IPS-11a (cell line): Measurements from ENCODE around the gene AANAT.

ENCODE experiments used
- H3K4me3 ChIP-seq: one replicate; pipeline ENCODE4 v1.5.1; 2013; ENCODE audit warnings: low read depth, low read length, control low read depth

AANAT gene

DNA sequence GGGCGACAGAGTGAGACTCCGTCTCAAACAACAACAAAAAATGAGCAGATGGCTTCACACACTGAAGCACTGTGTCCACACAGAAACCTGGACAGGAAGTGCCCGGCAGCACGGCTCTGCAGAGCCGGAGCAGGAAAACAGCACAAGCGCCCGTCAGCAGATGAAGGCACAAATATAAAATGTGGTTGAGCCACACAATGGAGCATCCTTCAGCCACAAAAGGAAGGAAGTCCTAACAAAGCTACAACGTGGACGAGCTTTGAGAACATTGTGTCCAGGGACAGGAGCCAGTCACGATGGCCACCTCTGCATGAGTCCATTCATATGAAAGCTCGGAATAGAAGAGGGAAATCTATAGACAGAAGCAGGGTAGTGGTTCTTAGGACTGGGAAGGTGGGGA lies 18.2 kb downstream of the AANAT start:
- no peak overlapping the region for H3K4me3 ChIP-seq

DNA sequence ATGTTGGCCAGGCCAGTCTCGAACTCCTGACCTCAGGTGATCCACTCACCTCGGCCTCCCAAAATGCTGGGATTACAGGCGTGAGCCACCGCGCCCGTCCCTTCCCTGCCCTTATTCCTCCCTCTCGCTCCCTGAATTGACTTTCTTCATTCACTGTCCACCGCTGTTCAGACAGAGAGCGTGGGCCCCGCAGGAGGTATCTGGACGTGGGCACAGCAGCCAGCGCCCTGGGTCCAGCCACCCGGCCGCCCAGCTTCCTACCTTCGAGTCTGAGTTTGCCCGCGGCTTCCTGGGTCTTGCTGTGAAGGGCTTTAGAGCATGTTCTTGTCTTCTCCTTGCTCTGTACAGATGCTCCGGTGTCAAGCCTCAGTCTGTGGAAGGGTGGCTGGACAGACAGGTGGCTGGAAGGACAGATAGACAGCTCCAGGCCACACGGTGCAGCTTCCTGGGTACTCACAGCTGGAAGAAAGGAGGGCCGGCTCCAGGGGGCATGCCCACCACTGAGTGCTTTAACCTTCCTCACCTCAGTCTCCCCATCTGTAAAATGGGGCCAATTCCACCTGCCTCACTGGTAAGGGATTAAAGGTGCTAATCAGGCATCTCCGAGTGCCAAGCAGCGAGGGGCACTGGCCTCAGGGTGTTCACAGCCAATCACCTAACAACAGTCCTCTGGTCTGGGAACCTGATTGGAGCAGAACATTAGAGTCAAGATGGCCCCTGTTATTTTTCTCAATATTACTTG lies 20.2 kb downstream of the AANAT start:
- no peak overlapping the region for H3K4me3 ChIP-seq

DNA sequence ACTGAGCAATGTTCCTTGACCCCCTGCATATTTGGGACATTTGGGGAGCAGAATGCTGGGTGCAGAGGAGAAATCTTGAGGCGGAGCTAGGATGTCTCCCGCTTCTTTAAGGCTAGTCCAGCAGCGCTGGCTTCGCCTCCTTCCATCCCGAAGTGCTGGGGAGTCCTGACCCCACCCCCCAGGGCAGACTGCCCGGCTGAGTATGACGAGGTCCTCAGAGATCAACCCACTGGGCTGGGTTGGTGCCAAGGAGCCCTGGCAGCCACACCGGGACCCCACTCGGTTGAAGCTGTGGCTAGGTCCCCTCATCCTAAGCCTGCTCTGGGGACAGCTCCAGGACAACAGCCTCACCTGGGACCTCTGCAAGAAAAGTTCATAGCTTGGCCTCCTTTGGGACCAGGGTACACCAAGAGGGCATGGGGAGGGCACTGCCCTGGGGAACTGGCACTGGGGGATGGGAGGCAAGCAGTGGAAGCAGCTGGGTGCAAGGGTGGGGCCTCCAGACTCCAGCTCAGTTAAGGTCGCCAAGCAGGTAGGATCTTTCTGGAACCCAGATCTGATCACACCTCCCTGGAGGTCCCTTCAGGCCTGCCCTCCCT lies 22.8 kb downstream of the AANAT start:
- H3K4me3 ChIP-seq = no peak overlapping the region

DNA sequence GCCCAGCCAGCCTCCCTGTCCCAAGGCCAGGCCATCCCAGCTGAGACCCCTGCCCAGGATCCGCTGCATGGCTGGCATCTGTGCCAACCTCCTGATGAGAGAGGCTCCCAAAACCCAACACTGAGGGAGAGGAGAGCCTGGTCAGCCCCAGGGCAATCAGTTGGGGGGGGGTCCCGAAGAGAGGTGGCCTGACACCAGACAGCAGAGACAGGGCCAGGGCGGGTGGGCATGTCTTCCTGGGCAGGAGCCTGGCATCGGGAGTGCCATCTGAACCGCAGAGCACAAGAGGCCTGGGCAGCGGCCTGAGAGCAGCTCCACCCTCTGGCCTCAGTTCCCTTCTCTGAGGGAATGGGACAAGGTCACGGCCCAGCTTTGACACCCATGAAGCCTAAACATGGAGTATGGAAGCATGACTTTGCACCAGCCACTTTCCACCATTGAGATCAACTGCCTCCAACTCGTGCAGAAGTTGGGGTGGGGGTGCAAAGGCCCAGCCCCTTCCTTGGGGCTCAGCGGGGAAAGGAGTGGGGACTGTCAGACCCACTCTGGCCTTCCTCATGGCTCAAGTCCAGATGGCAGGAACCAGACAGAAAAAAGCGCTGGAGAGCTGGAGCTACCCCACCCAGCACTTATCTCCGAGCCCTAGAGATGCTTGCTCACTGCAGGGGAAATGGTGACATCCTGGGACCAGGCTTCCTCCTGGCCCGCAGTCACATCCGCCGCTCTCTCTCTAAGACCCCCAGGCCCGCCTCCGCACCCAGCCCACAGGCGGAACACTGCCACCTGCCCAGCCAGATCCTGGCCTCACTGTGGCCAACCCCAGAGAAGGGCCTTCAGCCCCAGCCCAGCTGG lies 24.1 kb downstream of the AANAT start:
- H3K4me3 ChIP-seq = no peak overlapping the region

DNA sequence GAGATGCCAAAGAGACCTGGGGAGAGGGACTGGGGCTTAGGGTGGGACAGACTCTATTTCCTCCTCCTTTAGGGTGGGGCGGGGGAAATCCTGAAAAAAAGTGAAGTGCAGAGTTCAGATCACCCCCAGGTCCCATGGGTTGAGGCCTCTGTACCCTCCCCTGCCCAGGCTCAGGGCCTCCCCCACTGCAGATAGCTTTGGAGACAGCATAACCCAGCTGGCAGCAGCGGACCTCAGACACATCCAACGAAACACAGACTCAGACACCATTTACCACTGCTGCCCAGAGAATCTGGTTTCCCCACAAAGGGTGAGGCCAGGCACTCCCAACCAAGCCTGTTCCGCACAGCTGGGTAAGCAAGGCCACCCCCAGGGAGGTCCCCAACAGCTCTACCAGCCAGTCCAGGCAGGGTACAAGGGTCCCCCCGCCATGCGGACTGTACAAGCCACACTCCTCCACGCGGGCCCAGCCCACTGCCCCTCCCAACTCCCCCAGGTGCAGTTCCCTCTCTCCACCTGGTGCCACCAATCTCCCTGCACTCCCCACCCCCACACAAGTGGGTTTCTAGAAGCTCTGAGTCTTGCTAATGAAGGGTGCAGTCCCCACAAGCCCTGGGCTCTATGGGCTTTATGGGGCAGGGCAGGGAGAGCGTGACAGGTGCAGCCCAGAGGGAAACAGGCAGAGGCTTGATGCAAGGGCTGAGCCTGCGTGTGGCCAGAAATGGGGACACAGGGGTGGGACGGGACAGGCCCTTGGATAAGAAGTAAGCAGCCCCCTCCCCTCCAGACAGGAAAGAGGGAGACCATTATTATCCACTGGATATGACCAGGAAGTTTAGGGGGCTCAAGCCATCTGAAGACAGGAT lies 25.0 kb downstream of the AANAT start:
- H3K4me3 ChIP-seq = no peak overlapping the region

DNA sequence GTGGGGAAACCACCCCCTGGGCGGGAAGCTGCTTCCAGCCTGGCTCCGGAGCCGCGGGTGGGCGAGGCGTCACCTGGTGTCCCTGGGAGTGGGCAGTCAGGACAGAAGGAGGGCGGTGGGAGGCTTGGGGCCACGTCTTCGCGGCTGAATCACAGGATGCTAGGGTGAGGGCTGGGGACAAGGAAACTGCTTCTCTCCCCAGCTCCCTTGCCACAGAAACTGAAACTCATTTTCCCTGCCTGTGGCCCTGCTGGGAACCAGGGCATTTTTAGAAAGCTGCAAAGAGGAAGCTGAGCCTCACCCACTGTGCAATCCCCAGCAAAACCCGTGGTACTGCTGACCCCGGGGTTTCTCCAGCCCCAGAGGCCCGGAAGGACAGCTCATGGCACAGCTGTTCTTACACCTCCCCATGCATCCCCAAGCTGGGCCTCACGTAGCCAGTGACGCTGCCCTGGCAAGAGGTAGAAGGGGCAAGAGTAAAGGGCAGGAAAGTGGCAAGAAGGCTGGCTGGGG lies 25.6 kb downstream of the AANAT start:
- H3K4me3 ChIP-seq = no peak overlapping the region

DNA sequence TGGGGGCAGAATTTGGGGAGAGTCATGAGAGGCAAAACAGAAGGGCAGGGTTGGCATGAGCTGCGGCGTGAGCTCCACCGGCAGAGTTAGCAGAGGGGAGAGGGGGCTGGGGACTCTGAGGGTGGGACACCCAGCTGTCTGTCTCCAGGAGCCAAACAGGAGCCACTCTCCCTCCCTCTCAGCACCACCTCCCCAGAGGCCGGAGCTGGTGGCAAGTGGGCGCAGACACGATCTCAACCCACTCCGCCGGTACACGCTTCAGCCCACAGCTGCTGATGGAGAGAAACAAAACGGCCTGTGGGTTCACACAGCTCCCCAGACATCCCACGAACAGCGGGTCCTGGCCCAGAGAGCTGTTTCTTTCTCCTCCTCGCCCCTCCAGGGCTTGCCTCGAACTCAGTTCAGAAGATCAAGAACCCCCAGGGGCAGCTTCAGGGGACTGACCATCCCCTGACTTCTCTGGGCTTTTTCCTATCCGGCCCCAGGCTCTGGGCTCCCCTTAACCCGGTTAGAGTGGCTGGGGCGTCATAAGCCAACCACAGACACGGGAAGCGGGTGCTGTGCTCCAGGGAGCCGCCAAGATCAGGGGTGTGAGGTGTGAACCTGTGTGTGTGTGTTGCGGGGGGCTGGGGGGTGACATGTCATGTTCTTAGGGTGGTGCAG lies 26.2 kb downstream of the AANAT start:
- H3K4me3 ChIP-seq = no peak overlapping the region

DNA sequence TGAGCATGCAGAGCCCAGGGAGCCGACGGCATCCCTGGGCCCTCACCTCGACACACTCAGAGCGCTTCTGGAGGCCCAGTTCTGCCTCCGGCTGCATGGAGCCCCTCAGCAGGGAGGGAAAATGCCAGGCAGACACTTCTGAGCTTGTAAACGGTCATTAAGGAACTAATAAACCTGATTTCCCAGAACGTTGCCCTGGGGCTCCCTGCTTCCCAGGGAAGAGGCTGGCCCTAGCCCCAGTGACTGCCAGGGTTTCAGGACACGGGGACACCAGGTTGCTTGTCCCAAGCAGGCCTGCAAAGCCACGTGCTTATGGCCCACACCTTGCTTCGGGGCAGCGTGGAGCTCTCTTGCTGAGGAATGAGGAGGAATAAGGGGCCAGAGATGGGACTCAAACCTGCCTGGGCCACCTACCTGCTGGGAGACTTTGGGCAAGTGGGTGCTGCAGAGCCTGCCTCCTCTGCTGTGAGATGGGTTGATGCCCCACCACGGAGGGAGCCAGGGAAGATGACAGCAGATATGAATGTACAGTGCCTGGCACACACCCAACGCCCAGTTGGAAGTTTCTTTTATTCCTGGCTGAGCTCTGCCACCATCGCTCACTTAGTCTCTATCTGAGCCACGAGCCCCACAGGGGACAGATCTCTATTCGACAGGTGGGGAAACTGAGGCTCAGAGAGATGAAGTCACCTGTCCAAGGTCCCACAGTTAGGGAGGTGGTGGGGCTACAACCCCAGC lies 28.4 kb downstream of the AANAT start:
- no peak overlapping the region for H3K4me3 ChIP-seq

DNA sequence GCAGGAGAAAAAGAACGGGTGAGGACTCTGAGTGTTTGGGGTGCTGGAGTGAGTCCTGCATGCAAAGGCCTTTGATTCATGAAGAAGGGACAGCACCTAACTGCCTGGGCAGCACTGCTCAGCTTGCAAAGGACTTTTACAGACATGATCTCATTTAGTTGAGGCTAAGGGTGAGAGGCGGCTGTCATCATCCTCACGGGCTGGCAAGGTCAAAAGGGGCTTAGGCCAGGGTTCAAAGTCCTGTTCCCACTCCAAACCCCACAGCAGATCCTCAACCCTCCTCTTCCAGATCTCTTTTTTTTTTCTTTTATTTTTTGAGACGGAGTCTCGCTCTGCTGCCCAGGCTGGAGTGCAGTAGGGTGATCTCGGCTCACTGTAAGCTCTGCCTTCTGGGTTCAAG lies 29.1 kb downstream of the AANAT start:
- H3K4me3 ChIP-seq = no peak overlapping the region

DNA sequence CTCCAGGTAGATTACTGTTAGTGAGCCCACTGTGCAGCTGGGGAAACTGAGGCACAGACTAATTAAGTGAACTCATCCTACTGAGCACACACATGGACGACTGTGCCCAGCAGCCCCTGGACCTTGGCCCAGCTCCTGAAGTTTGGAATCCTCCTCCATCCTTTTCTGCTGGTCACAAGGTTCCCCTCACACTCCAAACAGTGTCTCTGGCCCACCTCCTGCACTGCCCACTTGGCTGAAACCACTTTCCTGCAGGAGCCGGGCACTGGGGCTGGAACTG lies 30.2 kb downstream of the AANAT start:
- H3K4me3 ChIP-seq = no peak overlapping the region

DNA sequence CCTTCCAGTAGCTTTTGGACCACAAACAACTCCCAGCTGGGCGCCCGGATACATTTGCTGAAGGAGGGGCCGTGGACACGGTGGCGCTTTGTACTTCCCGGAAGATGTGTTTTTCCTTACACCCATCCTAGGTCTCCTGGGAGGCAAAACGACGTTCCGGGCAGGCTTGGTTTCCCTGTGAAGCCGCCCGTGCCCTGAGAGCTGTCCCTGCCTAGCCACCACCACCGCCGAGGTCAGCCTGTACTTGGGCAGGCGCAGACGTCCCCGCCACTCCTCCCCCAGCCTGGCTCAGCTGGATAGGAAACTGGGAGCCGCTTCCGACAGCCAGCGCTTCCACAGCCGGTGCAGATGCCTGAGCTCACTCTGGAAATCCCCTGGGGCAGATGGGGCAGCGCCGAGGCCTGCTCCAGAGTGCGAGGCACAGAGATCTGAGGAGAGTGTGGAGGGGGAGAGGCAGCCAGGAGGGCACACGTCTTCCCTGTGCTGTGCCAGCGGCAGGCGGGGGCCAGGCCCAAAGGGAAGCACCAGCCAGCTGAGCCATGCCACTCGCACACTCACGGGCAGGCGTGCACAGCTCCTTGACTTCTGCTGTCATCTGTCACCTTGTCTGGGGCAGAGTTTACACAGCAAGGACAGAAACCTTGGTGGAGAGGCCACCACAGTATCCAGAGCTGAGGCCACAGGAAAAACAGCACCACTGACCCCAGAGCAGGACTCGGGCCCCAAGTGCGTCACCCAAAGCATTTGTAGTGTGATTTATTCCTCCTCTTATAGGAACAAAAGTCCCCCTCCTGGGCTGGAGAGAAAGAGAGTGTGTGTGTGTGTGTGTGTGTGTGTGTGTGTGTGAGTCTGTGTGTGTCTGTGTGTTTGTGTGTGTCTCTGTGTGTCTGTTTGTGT lies 30.8 kb downstream of the AANAT start:
- H3K4me3 ChIP-seq = no peak overlapping the region

DNA sequence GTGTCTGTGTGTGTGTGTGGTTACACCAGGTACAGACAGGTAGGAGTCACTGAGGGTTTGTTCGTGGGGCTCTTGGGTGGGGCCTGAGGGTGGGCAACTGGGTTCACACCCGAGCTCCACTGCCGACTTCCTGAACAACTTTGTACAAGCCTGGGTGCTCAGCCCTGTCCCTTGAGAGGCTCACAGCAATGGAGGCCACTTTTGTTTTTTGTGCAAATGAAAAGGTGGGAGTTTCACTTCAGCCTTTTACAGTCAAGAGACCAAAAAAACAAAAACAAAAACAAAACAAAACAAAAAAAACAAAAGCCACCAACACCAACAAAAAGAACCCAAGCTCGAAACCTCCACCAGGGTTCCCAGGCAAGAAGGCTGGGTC lies 31.5 kb downstream of the AANAT start:
- no peak overlapping the region for H3K4me3 ChIP-seq

DNA sequence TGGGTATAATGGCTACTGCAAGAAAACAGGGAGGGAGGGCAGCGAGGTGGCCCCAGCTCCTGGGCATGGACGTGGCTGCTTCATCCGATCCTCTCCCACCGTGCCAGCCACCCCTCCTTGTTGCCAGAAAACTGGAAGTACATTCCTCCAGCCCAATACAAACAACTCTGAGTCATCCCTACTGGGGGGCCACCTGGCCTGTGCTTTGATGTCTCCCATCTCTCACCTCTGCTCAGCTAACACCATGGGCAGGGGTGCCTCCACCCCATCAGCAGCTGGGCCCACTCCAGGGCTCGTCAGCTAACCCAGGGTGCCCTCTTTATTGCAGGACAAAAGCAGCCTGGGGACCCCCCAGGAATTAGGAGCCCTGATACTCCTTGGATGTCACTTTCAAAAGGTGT lies 31.9 kb downstream of the AANAT start:
- no peak overlapping the region for H3K4me3 ChIP-seq

DNA sequence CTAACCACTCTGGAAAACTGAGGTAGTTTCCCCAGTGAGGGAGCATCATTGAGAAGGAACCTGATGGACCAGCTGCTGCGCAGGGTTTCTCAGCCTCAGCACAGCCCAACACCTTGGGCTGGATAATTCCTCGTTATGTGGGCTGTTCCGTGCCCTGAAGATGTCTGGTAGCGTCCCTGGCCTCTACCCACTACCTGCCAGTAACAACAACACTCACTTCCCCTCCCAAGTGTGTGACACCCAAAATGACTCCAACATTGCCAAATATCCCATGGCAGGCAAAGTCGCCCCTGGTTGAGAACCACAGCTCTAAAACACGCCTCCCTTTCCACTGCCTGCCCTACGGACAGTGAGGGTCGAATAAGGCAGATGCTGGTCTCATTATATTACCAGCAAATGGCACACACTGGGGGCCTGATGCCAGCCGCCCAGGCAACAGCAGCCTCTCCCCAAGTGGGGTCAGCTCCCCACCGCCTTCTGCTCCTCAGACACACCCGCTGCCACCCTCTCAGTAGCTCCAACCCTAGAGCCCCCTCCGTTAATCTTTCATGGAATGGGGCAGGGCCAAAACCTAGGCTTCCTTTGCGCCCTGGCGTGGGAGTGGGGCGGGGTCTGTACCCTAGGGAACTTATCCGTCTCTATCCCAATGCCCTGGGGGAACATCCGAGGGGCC lies 32.8 kb downstream of the AANAT start:
- H3K4me3 ChIP-seq = peak overlapping the region; percentile 49

DNA sequence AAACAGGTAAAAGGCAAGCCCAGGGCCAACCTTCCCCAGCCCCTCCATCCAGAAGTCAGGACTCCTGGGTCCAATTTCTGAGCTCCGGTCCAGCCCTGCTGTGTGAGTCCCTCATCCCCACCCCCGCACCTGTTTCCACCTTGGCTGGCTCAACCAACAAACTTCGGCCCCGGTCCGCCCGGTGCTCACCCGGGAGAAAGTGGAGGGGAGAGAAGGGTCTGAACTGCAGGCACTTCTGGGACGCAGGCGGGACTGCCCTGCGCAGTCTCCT lies 33.3 kb downstream of the AANAT start:
- H3K4me3 ChIP-seq = peak overlapping the region; percentile 49

DNA sequence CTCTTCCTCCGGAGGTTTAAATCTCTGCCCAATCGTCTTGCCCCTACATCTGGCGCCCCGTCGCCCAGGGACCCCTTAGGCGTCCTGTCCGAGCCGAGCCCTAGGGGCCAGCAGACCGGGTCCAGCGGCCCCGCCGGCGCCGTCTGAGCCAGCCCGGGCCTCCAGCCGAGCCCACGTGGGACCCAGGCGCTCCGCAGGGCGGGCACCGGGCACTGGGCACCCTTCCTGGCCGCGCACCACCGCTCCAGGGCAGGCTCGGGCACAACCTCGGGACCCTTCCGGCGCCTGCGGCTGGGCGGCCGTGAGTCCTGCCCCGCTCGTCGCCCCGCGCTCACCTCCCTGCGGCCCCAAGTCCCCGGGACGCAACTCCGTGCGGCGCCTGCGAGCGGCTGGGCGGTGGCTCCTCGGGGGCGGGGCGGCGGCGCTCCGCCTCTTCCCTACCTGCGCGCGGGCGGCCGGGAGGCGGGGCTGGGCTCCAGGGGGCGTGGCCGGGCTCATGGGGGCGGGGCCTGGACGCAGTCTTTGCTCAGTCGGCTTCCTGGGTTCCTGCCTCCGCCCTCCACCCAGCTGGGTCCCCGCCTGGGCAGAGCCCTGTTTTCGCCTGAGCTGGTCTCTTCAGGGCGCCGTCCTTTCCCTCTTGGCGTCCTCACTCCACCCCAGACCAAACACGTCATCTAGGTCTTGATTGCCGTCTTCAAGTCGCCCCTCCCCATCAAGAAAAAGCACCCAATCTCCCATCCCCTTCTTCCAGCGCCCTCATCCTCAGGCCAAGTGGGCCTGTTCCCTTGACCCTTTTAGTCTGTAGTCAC lies 33.8 kb downstream of the AANAT start, which contains the start of gene RHBDF2:
Gene RHBDF2, minus strand, starts transcription at position 406 of the 809 bp plus-strand sequence. CDS start 19,899 bp downstream, outside the sequence.
- peak within 1 kb of the TSS; percentile 49 for H3K4me3 ChIP-seq

DNA sequence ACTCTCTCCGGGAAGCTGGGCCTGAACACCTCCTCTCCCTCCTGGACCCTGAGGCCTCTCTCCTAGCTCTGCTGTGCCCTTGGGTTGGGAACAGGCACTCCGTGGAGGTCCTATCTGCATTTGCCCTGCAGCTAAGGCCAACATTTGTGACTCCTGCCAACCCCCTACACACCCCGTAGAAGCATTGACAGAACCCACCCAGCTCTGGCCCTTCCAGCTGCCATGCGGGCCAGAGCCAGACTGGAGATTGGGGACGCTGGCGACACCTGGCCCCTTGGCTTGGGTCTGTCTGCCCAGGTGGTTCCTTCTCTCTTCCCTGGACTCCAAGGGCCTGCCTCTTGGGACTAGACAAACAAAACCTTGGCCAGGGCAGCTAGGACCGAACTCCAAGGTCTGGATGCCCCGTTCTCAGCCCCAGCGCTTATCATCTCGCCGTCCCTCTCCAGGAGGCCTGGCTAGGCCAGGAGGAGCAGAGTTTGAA lies 34.5 kb downstream of the AANAT start:
- peak overlapping the region; percentile 0 for H3K4me3 ChIP-seq
